Tibial nerve (tissue), 4 donors: Measurements from ENCODE around the gene DTX4. TPM values are rescaled to one million over a fixed set of nuclear protein-coding genes. Genes with fewer than 3 reads are reported as not detected.
"Not testable (repeated sequence)": the region's sequence is repeated elsewhere in the genome, so short reads cannot be mapped to it uniquely, and the experiment has no call there.

Experiments
- DNase-seq, 2 donors: peaks; one replicate each; pipeline ENCODE4 v3.0.0-alpha.2; 2019; ENCODE audit warnings: low spot score in 2 of 2
- H3K27ac ChIP-seq, 4 donors: fragments of 200-600 bp; sonication (generic) in 3 of 4; one replicate each; pipeline ENCODE4 v1.5.1; 2017 to 2019; ENCODE audit warnings: mild to moderate bottlenecking in 1 of 4
- H3K27me3 ChIP-seq, 2 donors: fragments of 200-600 bp; sonication (generic) in 1 of 2; one replicate each; pipeline versions ENCODE4 v1.5.1 to v1.6.0; 2017 to 2019
- H3K36me3 ChIP-seq, 3 donors: fragments of 200-600 bp; sonication (generic); one replicate each; pipeline ENCODE4 v1.5.1; 2018 to 2019
- H3K4me1 ChIP-seq, 4 donors: fragments of 200-600 bp; sonication (generic) in 3 of 4; one replicate each; pipeline ENCODE4 v1.5.1; 2017 to 2019
- H3K4me3 ChIP-seq, 4 donors: fragments of 200-600 bp; sonication (generic) in 3 of 4; one replicate each; pipeline ENCODE4 v1.5.1; 2017 to 2019; ENCODE audit warnings: mild to moderate bottlenecking in 1 of 4, moderate library complexity in 1 of 4
- H3K9me3 ChIP-seq, 4 donors: fragments of 200-600 bp; sonication (generic) in 3 of 4; one replicate each; pipeline ENCODE4 v1.5.1; 2017 to 2019
- EP300 ChIP-seq, 2 donors: sonication (generic); formaldehyde crosslinking; IDR thresholded peaks; one replicate each; pipeline ENCODE4 v1.6.1; 2017; ENCODE audit warnings: antibody characterized with exemption in 2 of 2, mild to moderate bottlenecking in 1 of 2
- POLR2A ChIP-seq, 2 donors: fragments of 450-650 bp; IDR thresholded peaks; one replicate each; pipeline ENCODE4 v1.6.1; 2017; ENCODE audit warnings: antibody characterized with exemption in 2 of 2, mild to moderate bottlenecking in 2 of 2, moderate library complexity in 2 of 2
- whole genome bisulfite sequencing, 2 donors: methylation state at CpG; one replicate each; pipeline ENCODE4 v1.1.5; 2018; 5-methylcytosine and 5-hydroxymethylcytosine counted together
- total RNA-seq, 4 donors: library from RNA; depleted of rRNA; stranded (reverse); fragments of >200 nt; gene quantifications; one replicate each; pipeline ENCODE4 v1.1.0, GENCODE V29; 2016
- TF ChIP-seq, protein P1 (sequence below), 5 experiments: fragments of 200-600 bp in 3 of 5; fragments of 450-650 bp in 2 of 5; sonication (generic) in 3 of 5; IDR thresholded peaks; one replicate each; pipeline ENCODE4 v1.5.1; 2016 to 2019; ENCODE audit warnings: antibody characterized with exemption in 5 of 5, mild to moderate bottlenecking in 3 of 5, moderate library complexity in 2 of 5

DTX4 gene
- 10 to 100 TPM; 17.7 to 34.5 (median 25.8) TPM for total RNA-seq

DNA sequence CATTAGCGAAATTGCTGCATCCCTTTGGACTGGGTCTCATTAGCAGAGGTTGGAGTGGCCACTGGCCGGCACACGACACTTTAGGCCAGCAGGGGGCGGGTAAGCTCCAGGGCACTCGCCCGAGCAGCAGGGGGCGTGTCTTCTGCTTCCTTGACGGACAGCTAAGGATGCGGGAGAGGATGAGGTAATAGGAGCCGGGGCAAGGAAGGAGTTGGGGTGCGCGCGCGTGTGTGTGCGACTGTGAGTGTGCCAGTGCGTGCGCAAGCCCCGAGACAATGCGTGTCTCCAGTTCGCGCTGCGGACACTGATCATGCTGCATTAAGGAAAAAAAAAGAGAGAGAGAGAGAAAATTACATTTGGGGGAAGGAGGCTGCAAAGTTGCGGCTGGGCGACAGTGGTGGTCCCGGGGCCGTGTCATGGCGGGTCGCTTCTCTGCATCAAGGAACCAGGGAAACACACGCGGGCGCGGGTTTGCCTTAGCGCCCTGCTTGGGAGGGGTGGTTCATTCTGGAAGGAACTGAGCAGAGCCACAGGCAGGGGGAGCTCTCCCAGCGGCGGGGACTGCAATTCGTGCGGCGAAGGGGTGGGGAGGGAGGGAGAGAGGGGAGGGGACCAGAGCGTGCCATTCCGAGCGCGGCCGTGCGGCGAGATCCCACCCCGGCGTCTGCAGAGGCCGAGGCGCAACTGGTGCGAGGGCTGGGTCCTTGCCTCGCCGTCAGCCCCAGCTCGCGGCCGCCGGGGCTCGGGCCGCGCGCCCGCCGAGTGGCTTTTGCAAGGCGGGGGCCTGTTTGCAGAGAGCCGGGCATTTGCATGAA lies at the start of gene DTX4:
DTX4 (plus strand) TSS at position 625 of the 815 bp plus-strand sequence. CDS start 464 bp downstream, outside the sequence.
- Histone ChIP-seq H3K4me1 (peaks cover 0 to 37% (median 20%) of the 10 kb centered on the region in 4 donors), H3K36me3 (no peaks in the 10 kb centered on the region), H3K27me3 (no peaks in the 10 kb centered on the region), H3K27ac (peak within 1 kb of the TSS; percentile 77 to 91 (median 84)), H3K9me3 (no peaks in the 10 kb centered on the region), H3K4me3 (peak within 1 kb of the TSS; percentile 50 to 91 (median 73))
- peak in 1 of 2 donors; percentile 51 for TF ChIP-seq EP300 (IDR thresholded peaks at IDR 0.05)
- TF ChIP-seq POLR2A (IDR thresholded peaks at IDR 0.05), result peak in 1 of 2 donors; percentile 27
- TF ChIP-seq, protein P1, sequence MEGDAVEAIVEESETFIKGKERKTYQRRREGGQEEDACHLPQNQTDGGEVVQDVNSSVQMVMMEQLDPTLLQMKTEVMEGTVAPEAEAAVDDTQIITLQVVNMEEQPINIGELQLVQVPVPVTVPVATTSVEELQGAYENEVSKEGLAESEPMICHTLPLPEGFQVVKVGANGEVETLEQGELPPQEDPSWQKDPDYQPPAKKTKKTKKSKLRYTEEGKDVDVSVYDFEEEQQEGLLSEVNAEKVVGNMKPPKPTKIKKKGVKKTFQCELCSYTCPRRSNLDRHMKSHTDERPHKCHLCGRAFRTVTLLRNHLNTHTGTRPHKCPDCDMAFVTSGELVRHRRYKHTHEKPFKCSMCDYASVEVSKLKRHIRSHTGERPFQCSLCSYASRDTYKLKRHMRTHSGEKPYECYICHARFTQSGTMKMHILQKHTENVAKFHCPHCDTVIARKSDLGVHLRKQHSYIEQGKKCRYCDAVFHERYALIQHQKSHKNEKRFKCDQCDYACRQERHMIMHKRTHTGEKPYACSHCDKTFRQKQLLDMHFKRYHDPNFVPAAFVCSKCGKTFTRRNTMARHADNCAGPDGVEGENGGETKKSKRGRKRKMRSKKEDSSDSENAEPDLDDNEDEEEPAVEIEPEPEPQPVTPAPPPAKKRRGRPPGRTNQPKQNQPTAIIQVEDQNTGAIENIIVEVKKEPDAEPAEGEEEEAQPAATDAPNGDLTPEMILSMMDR (IDR thresholded peaks at IDR 0.05), result peak; percentile 76 to 98 (median 83)
- 0 to 1% methylated on average over 46 to 59 of the region's 64 CpGs for WGBS, 2 donors
- DNase-seq, result peak; percentile 90 to 96

DNA sequence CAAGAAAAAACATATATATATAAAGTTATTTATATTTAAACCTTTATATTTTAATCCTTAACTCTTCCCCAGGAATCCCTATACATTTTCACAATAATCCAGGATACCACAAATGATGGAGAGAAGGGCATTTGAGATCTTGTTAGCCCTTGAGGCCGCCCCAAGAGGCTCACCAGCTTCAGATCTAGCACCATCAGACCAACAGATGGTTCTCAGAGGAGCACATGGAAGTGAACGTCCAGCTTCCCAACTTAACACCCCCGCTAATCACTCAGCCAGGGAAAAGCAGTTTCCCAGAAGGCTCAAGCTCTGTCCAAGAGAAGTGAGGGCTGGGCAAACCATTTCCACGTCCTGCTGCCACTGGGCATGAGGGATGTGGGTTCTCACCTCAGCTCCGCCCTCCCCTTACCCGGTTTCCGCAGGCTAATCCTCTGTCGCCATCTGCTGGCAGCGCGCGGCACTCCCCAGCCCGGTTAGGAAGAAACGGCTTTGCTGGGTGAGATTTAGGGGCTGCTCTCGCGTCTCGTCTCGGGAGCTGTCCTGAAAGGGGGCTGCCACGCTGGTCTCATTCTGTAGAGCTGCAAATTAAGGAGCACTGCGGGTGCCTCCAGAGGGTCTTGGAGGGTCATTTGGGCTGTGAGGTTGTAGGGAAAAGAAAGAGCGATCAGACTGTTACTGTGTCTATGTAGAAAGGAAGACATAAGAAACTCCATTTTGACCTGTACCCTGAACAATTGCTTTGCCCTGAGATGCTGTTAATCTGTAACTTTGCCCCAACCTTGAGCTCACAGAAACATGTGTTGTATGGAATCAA lies 36.1 kb upstream of the DTX4 start:
- Histone ChIP-seq H3K36me3 (peaks cover 0 to 54% (median 10%) of the 10 kb centered on the region in 3 donors), H3K27ac (peak overlapping the region in 1 of 4 donors; percentile 1), H3K4me1 (peaks cover 0 to 19% (median 2%) of the 10 kb centered on the region in 4 donors), H3K4me3 (no peak overlapping the region), H3K27me3 (no peaks in the 10 kb centered on the region), H3K9me3 (peaks cover 0 to 8% (median 0%) of the 10 kb centered on the region in 4 donors)
- no peak for TF ChIP-seq POLR2A (IDR thresholded peaks at IDR 0.05)
- TF ChIP-seq, protein P1 (IDR thresholded peaks at IDR 0.05), result peak; percentile 89 to 99 (median 96)
- 10 to 16% methylated on average over 20 of the region's 20 CpGs for WGBS, 2 donors
- DNase-seq, result peak; percentile 62 to 86

DNA sequence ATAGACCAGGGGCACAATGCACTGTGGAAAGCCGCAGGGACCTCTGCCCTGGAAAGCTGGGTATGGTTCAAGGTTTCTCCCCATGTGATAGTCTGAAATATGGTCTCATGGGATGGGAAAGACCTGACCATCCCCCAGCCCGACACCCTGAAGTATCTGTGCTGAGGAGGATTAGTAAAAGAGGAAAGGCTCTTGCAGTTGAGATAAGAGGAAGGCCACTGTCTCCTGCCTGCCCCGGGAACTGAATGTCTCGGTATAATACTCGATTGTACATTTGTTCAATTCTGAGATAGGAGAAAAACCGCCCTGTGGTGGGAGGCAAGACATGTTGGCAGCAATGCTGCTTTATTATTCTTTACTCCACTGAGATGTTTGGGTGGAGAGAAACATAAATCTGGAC lies 35.4 kb upstream of the DTX4 start:
- 69 to 75% methylated on average over 6 of the region's 6 CpGs for WGBS, 2 donors
- Histone ChIP-seq H3K4me1 (peaks cover 0 to 26% (median 2%) of the 10 kb centered on the region in 4 donors), H3K36me3 (peaks cover 0 to 47% (median 5%) of the 10 kb centered on the region in 3 donors)
- not testable (repeated sequence) for DNase-seq, H3K9me3 ChIP-seq, H3K27me3 ChIP-seq, H3K27ac ChIP-seq, H3K4me3 ChIP-seq

DNA sequence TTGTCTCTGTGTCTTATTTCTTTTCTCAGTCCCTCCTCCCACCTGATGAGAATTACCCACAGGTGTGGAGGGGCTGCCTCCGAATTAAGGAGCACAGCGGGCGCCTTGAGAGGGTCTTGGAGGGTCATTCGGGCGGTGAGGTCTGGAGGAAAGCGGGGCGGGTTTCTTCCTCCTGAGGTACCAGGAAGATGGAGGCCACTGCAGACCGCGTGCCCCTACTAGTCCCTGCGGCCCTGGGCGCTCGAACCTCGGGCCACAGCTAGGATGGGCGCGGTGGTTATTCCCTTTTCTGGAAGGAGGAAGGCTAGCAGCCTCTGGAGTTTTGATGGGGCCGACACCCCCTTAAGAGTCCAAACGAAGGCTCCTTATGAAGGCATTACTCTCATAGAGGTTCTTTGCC lies 34.7 kb upstream of the DTX4 start:
- H3K27me3 ChIP-seq, result no peaks in the 10 kb centered on the region
- peaks cover 0 to 32% (median 2%) of the 10 kb centered on the region in 4 donors for H3K4me1 ChIP-seq
- DNase-seq, result no peak
- TF ChIP-seq EP300 (IDR thresholded peaks at IDR 0.05), result no peak
- no peak for TF ChIP-seq POLR2A (IDR thresholded peaks at IDR 0.05)
- TF ChIP-seq, protein P1 (IDR thresholded peaks at IDR 0.05), result no peak
- no peak overlapping the region for H3K4me3 ChIP-seq
- H3K36me3 ChIP-seq, result peaks cover 0 to 41% (median 0%) of the 10 kb centered on the region in 3 donors
- no peaks in the 10 kb centered on the region for H3K9me3 ChIP-seq
- no peak overlapping the region for H3K27ac ChIP-seq
- 92% methylated on average over 17 of the region's 17 CpGs for WGBS, 2 donors

DNA sequence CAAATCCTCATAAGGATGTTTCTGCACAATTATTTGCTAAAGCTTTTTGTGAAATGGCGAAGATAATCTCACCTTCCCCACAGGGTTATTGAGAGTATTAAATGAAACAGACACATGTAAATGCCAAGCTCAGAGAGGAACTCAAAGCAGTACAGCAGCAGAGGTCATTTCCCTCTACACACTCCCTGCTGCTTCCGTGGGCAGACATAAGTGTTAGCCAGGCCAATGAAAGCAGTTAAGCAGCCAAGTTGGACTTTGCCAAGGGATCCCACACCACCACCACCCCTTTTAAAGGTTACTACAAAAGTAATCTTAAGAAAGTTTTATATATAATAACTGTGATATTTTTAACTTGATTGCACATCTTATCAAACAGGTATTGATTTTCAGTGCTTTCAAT lies 33.3 kb upstream of the DTX4 start:
- Histone ChIP-seq H3K4me3 (no peak overlapping the region), H3K36me3 (peaks cover 0 to 26% (median 0%) of the 10 kb centered on the region in 3 donors), H3K27ac (peak overlapping the region in 1 of 4 donors; percentile 22), H3K27me3 (no peaks in the 10 kb centered on the region), H3K4me1 (peaks cover 0 to 34% (median 3%) of the 10 kb centered on the region in 4 donors), H3K9me3 (no peaks in the 10 kb centered on the region)
- no peak for DNase-seq
- no peak for TF ChIP-seq EP300 (IDR thresholded peaks at IDR 0.05)
- TF ChIP-seq, protein P1 (IDR thresholded peaks at IDR 0.05), result no peak
- no peak for TF ChIP-seq POLR2A (IDR thresholded peaks at IDR 0.05)
- WGBS, 2 donors, result 40 to 42% methylated on average over 2 of the region's 2 CpGs
